WTC11 (cell line): Measurements from ENCODE around the gene STIM2. TPM values are rescaled to one million over a fixed set of nuclear protein-coding genes. Genes with fewer than 3 reads are reported as not detected.

ENCODE experiments used
- ATAC-seq: fragments of 200-7000 bp; cut with Tn5 transposase; 2 replicates; pipeline ENCODE4 v1.10.0; 2021; ENCODE audit warnings: mild to moderate bottlenecking, moderate library complexity
- CTCF ChIA-PET: fragments of 300-600 bp; sonication (Branson Sonifier 250); formaldehyde crosslinking; loops from one replicate; lab custom pipeline; 2021; ENCODE audit warnings: antibody characterized with exemption; lab: Charles Lee
- POLR2A ChIA-PET: fragments of 350-600 bp; sonication (Branson Sonifier 250); formaldehyde crosslinking; loops from one replicate; lab custom pipeline; 2021; ENCODE audit warnings: antibody characterized with exemption; lab: Charles Lee
- DNase-seq: peaks from one replicate; pipeline ENCODE4 v3.0.0; 2021; ENCODE audit warnings: low spot score
- H3K27ac Mint-ChIP-seq: 2 replicates; pipeline ENCODE4 v1.8.0; 2021; ENCODE audit warnings: mixed read lengths
- H3K27me3 Mint-ChIP-seq: 2 replicates; pipeline ENCODE4 v1.8.0; 2021; ENCODE audit warnings: low read depth, mild to moderate bottlenecking, moderate library complexity, mixed read lengths
- H3K36me3 Mint-ChIP-seq: 2 replicates; pipeline ENCODE4 v1.8.0; 2021; ENCODE audit warnings: mixed read lengths
- H3K4me1 Mint-ChIP-seq: 2 replicates; pipeline ENCODE4 v1.8.0; 2022; ENCODE audit warnings: mixed read lengths
- H3K4me3 Mint-ChIP-seq: 2 replicates; pipeline ENCODE4 v1.8.0; 2021; ENCODE audit warnings: mild to moderate bottlenecking, moderate library complexity, mixed read lengths
- H3K9me3 Mint-ChIP-seq: 2 replicates; pipeline ENCODE4 v1.8.0; 2021; ENCODE audit warnings: mixed read lengths
- E2F4 ChIP-seq: sonication (generic); formaldehyde crosslinking; IDR thresholded peaks from 2 replicates; pipeline ENCODE4 v1.8.1; 2022; ENCODE audit warnings: low read depth, mild to moderate bottlenecking, moderate library complexity, missing genetic modification reagents, borderline replicate concordance
- EMX1 ChIP-seq: fragments of 250-450 bp; sonication (Bioruptor Pico); IDR thresholded peaks from 2 replicates; pipeline ENCODE4 v1.8.0; 2021; ENCODE audit warnings: mild to moderate bottlenecking
- GABPB1 ChIP-seq: sonication (generic); formaldehyde crosslinking; IDR thresholded peaks from 2 replicates; pipeline ENCODE4 v1.8.1; 2023; ENCODE audit warnings: mild to moderate bottlenecking, missing genetic modification reagents
- NFE2L1 ChIP-seq: sonication (generic); formaldehyde crosslinking; IDR thresholded peaks from 2 replicates; pipeline ENCODE4 v1.8.1; 2023; ENCODE audit warnings: missing genetic modification reagents
- NFYB ChIP-seq: sonication (generic); formaldehyde crosslinking; conservative IDR thresholded peaks from 2 replicates; pipeline ENCODE4 v1.8.0; 2022; ENCODE audit warnings: low read depth, missing genetic modification reagents
- PREB ChIP-seq: sonication (generic); formaldehyde crosslinking; IDR thresholded peaks from 2 replicates; pipeline ENCODE4 v1.8.1; 2022; ENCODE audit warnings: mild to moderate bottlenecking, missing genetic modification reagents, moderate library complexity, borderline replicate concordance
- RELA ChIP-seq: sonication (generic); formaldehyde crosslinking; IDR thresholded peaks from 2 replicates; pipeline ENCODE4 v1.8.1; 2022; ENCODE audit warnings: missing genetic modification reagents, mild to moderate bottlenecking, borderline replicate concordance
- SOX15 ChIP-seq: fragments of 250-450 bp; sonication (Bioruptor Pico); IDR thresholded peaks from 2 replicates; pipeline ENCODE4 v1.9.0; 2021; ENCODE audit warnings: mild to moderate bottlenecking
- STAT6 ChIP-seq: sonication (generic); formaldehyde crosslinking; conservative IDR thresholded peaks from 2 replicates; pipeline ENCODE4 v1.8.1; 2023; ENCODE audit warnings: mild to moderate bottlenecking, low read depth, missing genetic modification reagents, moderate library complexity
- TCF7 ChIP-seq: sonication (generic); formaldehyde crosslinking; IDR thresholded peaks from 2 replicates; pipeline ENCODE4 v1.8.0; 2022; ENCODE audit warnings: mild to moderate bottlenecking, low read depth, missing genetic modification reagents, moderate library complexity
- ZBTB21 ChIP-seq: sonication (generic); formaldehyde crosslinking; IDR thresholded peaks from 2 replicates; pipeline ENCODE4 v1.8.1; 2023; ENCODE audit warnings: mild to moderate bottlenecking, missing genetic modification reagents, borderline replicate concordance
- ZNF138 ChIP-seq: sonication (generic); formaldehyde crosslinking; conservative IDR thresholded peaks from 2 replicates; pipeline ENCODE4 v1.8.1; 2022; ENCODE audit warnings: mild to moderate bottlenecking, moderate library complexity, missing genetic modification reagents
- ZNF317 ChIP-seq: sonication (generic); formaldehyde crosslinking; IDR thresholded peaks from 2 replicates; pipeline ENCODE4 v1.8.1; 2023; ENCODE audit warnings: low read depth, mild to moderate bottlenecking, moderate library complexity, missing genetic modification reagents, borderline replicate concordance
- total RNA-seq: library from RNA; stranded (reverse); gene quantifications from 3 replicates; pipeline ENCODE4 v1.2.3, GENCODE V29; 2021
- TF ChIP-seq, protein P1 (sequence below): fragments of 250-450 bp; sonication (Bioruptor Pico); IDR thresholded peaks from 2 replicates; pipeline ENCODE4 v1.9.0; 2021; ENCODE audit warnings: moderate library complexity, mild to moderate bottlenecking, inconsistent platforms, borderline replicate concordance
- TF ChIP-seq, protein P2 (sequence below): sonication (generic); formaldehyde crosslinking; IDR thresholded peaks from 2 replicates; pipeline ENCODE4 v1.8.0; 2022; ENCODE audit warnings: missing genetic modification reagents
- TF ChIP-seq, protein P3 (sequence below): sonication (generic); formaldehyde crosslinking; IDR thresholded peaks from 2 replicates; pipeline ENCODE4 v1.8.1; 2023; ENCODE audit warnings: mild to moderate bottlenecking, missing genetic modification reagents, borderline replicate concordance

STIM2 gene
- total RNA-seq, 1 experiment from 2014 or later: 22.4 TPM

GRCh38 chr4:27027428-27027827 lies 166.8 kb downstream of the STIM2 start:
- H3K4me1 Mint-ChIP-seq: peaks cover 9% of the 10 kb centered on the region
- no peaks in the 10 kb centered on the region for H3K27me3 Mint-ChIP-seq
- no peak for TF ChIP-seq EMX1 (CRISPR knock-in tag)
- no peak for TF ChIP-seq ZBTB21
- TF ChIP-seq GABPB1 (CRISPR knock-in tag): no peak
- TF ChIP-seq ZNF317 (CRISPR knock-in tag): no peak
- TF ChIP-seq PREB (CRISPR knock-in tag): no peak
- TF ChIP-seq, protein P1, sequence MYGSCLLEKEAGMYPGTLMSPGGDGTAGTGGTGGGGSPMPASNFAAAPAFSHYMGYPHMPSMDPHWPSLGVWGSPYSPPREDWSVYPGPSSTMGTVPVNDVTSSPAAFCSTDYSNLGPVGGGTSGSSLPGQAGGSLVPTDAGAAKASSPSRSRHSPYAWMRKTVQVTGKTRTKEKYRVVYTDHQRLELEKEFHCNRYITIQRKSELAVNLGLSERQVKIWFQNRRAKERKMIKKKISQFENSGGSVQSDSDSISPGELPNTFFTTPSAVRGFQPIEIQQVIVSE: no peak
- TF ChIP-seq RELA (CRISPR knock-in tag): no peak
- TF ChIP-seq TCF7: no peak
- TF ChIP-seq NFYB: no peak
- TF ChIP-seq NFE2L1 (CRISPR knock-in tag): no peak
- no peak for TF ChIP-seq E2F4
- TF ChIP-seq STAT6 (CRISPR knock-in tag): no peak
- TF ChIP-seq, protein P2, sequence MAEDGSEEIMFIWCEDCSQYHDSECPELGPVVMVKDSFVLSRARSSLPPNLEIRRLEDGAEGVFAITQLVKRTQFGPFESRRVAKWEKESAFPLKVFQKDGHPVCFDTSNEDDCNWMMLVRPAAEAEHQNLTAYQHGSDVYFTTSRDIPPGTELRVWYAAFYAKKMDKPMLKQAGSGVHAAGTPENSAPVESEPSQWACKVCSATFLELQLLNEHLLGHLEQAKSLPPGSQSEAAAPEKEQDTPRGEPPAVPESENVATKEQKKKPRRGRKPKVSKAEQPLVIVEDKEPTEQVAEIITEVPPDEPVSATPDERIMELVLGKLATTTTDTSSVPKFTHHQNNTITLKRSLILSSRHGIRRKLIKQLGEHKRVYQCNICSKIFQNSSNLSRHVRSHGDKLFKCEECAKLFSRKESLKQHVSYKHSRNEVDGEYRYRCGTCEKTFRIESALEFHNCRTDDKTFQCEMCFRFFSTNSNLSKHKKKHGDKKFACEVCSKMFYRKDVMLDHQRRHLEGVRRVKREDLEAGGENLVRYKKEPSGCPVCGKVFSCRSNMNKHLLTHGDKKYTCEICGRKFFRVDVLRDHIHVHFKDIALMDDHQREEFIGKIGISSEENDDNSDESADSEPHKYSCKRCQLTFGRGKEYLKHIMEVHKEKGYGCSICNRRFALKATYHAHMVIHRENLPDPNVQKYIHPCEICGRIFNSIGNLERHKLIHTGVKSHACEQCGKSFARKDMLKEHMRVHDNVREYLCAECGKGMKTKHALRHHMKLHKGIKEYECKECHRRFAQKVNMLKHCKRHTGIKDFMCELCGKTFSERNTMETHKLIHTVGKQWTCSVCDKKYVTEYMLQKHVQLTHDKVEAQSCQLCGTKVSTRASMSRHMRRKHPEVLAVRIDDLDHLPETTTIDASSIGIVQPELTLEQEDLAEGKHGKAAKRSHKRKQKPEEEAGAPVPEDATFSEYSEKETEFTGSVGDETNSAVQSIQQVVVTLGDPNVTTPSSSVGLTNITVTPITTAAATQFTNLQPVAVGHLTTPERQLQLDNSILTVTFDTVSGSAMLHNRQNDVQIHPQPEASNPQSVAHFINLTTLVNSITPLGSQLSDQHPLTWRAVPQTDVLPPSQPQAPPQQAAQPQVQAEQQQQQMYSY (CRISPR knock-in tag): no peak
- TF ChIP-seq, protein P3, sequence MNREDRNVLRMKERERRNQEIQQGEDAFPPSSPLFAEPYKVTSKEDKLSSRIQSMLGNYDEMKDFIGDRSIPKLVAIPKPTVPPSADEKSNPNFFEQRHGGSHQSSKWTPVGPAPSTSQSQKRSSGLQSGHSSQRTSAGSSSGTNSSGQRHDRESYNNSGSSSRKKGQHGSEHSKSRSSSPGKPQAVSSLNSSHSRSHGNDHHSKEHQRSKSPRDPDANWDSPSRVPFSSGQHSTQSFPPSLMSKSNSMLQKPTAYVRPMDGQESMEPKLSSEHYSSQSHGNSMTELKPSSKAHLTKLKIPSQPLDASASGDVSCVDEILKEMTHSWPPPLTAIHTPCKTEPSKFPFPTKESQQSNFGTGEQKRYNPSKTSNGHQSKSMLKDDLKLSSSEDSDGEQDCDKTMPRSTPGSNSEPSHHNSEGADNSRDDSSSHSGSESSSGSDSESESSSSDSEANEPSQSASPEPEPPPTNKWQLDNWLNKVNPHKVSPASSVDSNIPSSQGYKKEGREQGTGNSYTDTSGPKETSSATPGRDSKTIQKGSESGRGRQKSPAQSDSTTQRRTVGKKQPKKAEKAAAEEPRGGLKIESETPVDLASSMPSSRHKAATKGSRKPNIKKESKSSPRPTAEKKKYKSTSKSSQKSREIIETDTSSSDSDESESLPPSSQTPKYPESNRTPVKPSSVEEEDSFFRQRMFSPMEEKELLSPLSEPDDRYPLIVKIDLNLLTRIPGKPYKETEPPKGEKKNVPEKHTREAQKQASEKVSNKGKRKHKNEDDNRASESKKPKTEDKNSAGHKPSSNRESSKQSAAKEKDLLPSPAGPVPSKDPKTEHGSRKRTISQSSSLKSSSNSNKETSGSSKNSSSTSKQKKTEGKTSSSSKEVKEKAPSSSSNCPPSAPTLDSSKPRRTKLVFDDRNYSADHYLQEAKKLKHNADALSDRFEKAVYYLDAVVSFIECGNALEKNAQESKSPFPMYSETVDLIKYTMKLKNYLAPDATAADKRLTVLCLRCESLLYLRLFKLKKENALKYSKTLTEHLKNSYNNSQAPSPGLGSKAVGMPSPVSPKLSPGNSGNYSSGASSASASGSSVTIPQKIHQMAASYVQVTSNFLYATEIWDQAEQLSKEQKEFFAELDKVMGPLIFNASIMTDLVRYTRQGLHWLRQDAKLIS: no peak
- TF ChIP-seq SOX15 (CRISPR knock-in tag): no peak
- TF ChIP-seq ZNF138 (CRISPR knock-in tag): no peak
- no peak overlapping the region for H3K4me3 Mint-ChIP-seq
- H3K27ac Mint-ChIP-seq: no peak overlapping the region; the same call in 1 of the 2 replicates
- CTCF ChIA-PET: interaction anchor here (0.7 to 1.1 kb wide), 2 partner anchors 239 to 569 kb away, joined by 3 read pairs; no protein-coding TSS in a partner anchor
- no peak for DNase-seq
- no peaks in the 10 kb centered on the region for H3K36me3 Mint-ChIP-seq
- peak; percentile 68 for ATAC-seq
- POLR2A ChIA-PET: no interaction called here
- H3K9me3 Mint-ChIP-seq: no peaks in the 10 kb centered on the region; the same call in 1 of the 2 replicates
